Adrenal gland (tissue), 12 donors: ENCODE results near the gene SARS1. TPM values are rescaled to one million over a fixed set of nuclear protein-coding genes. Genes with fewer than 3 reads are reported as not detected.
A peak's percentile ranks its signal among the peaks of the same experiment; 100 is the strongest.

Source experiments
- DNase-seq, 7 donors: peaks; one replicate each; pipeline ENCODE4 v3.0.0-alpha.2; 2019 to 2020
- H3K27ac ChIP-seq, 5 donors: fragments of 200-600 bp; sonication (generic) in 4 of 5; 1 replicate in 3 of 5; 2 replicates in 2 of 5; pipeline versions ENCODE4 v1.5.1 to v1.8.0; 2016 to 2020; ENCODE audit warnings: mild to moderate bottlenecking in 1 of 5
- H3K27me3 ChIP-seq: fragments of 200-600 bp; 2 replicates; pipeline ENCODE4 v1.8.0; 2021
- H3K36me3 ChIP-seq, 2 donors: fragments of 200-600 bp; replicated peaks in 1 of 2; 1 replicate in 1 of 2; 2 replicates in 1 of 2; pipeline versions ENCODE4 v1.5.1 to v1.8.0; 2018 to 2022
- H3K4me1 ChIP-seq, 2 donors: fragments of 200-600 bp; replicated peaks in 1 of 2; 1 replicate in 1 of 2; 2 replicates in 1 of 2; pipeline versions ENCODE4 v1.5.1 to v1.8.0; 2018 to 2021
- H3K4me3 ChIP-seq, 4 donors: fragments of 200-600 bp; sonication (generic) in 3 of 4; one replicate each; pipeline ENCODE4 v1.5.1; 2016 to 2018
- H3K9me3 ChIP-seq, 3 donors: fragments of 200-600 bp; sonication (generic) in 1 of 3; replicated peaks in 1 of 3; 1 replicate in 2 of 3; 2 replicates in 1 of 3; pipeline versions ENCODE4 v1.5.1 to v1.8.0; 2016 to 2021
- CTCF ChIP-seq, 6 experiments: fragments of 450-650 bp in 4 of 6; fragments of 200-600 bp in 2 of 6; sonication (generic) in 1 of 6; IDR thresholded peaks; 1 replicate in 5 of 6; 2 replicates in 1 of 6; pipeline versions ENCODE4 v1.5.1 to v1.8.0; 2016 to 2021; ENCODE audit warnings: antibody characterized with exemption in 6 of 6, mild to moderate bottlenecking in 2 of 6, moderate library complexity in 1 of 6
- POLR2A ChIP-seq, 2 donors: fragments of 450-650 bp; IDR thresholded peaks; one replicate each; pipeline ENCODE4 v1.6.1; 2017; ENCODE audit warnings: antibody characterized with exemption in 2 of 2, mild to moderate bottlenecking in 2 of 2, moderate library complexity in 1 of 2
- WGBS, 4 donors: extraction: QIAGEN DNeasy Blood & Tissue Kit in 2 of 4; methylation state at CpG; one replicate each; pipeline versions ENCODE4 v1.1.5 to v1.1.7; 2013 to 2017; 5-methylcytosine and 5-hydroxymethylcytosine counted together
- intact Hi-C, 2 donors: fragments of 100-400 bp; cut with DNase I; formaldehyde crosslinking; loops; one replicate each; pipeline versions ENCODE4 v1.14.1 to v1.15.0; 2022 to 2023
- polyA plus RNA-seq, 3 donors: library from polyadenylated mRNA; stranded (reverse); fragments of 200-250 nt in 2 of 3; fragments of 350-450 nt in 1 of 3; fragmentation: Illumina TruSeq in 1 of 3; extraction: RNeasy Lipid Tissue Mini Kit (QIAGEN cat#74804) in 1 of 3; gene quantifications; one replicate each; pipeline ENCODE4 v1.2.3, GENCODE V29; 2013 to 2014
- total RNA-seq, 9 donors: library from RNA; depleted of rRNA in 4 of 9; stranded (reverse); fragments of >200 nt in 4 of 9; fragments of 120-200 nt in 1 of 9; fragmentation: NEBNext Ultra II Directional in 1 of 9; extraction: Animal tissue kit (Norgen Biotek cat#: 25700) in 1 of 9; gene quantifications; one replicate each; pipeline versions ENCODE4 v1.1.0 to v1.2.4, GENCODE V29; 2013 to 2023
- donor health status: healthy with polysubstance abuse.
- donor health status: Bipolar disorder and iron deficiency.
- donor health status: DM: yes; HTN: yes; CAD: no.
- donor health status: DM: no; HTN: no; CAD: no.
- donor health status: DM: no; HTN: no; CAD: no.
- donor health status: DM: yes; HTN: yes; CAD: no.

Gene SARS1
- total and polyA plus RNA-seq, 12 donors: 64.3 to 216 (median 152) TPM

- peak overlapping the region in 1 of 5 donors; percentile 44 for H3K27ac ChIP-seq
- H3K36me3 ChIP-seq: no peaks in the 10 kb centered on the region
- no peak overlapping the region for H3K4me3 ChIP-seq
- intact Hi-C loops: loop anchor here (5.0 to 10.0 kb wide), 2 partner anchors 122 to 260 kb away; partner anchors contain the start of genes GPR61 (in 2 of the 2) and SORT1 (in 1 of the 2)
- H3K27me3 ChIP-seq: no peaks in the 10 kb centered on the region
- H3K9me3 ChIP-seq: no peaks in the 10 kb centered on the region
- peaks cover 0 to 4% of the 10 kb centered on the region in 2 donors for H3K4me1 ChIP-seq
- no peak for TF ChIP-seq POLR2A (IDR thresholded peaks at IDR 0.05)
- no peak for TF ChIP-seq CTCF (IDR thresholded peaks at IDR 0.05)
- DNase-seq: peak in 3 of 7 donors; percentile 31 to 72 (median 32)
- WGBS, 4 donors: 63 to 74% (median 69%) methylated on average over 10 to 24 of the region's 24 CpGs
Measured at GRCh38 chr1:109274533-109275476, 61.1 kb downstream of the SARS1 start.

- Histone ChIP-seq H3K27ac (peak overlapping the region in 2 of 5 donors; percentile 29 to 44), H3K36me3 (no peaks in the 10 kb centered on the region), H3K4me1 (peaks cover 0 to 4% of the 10 kb centered on the region in 2 donors), H3K4me3 (no peak overlapping the region), H3K27me3 (no peaks in the 10 kb centered on the region), H3K9me3 (no peaks in the 10 kb centered on the region)
- intact Hi-C loops: loop anchor here (2.0 to 10.0 kb wide), 2 partner anchors 123 to 259 kb away; partner anchors contain the start of gene GPR61 (in 2 of the 2)
- TF ChIP-seq POLR2A (IDR thresholded peaks at IDR 0.05) (no peak), CTCF (IDR thresholded peaks at IDR 0.05) (no peak)
- peak in 1 of 7 donors; percentile 14 for DNase-seq
- WGBS, 4 donors: 61 to 76% (median 75%) methylated on average over 9 of the region's 9 CpGs
Measured at GRCh38 chr1:109275706-109276345, 62.1 kb downstream of the SARS1 start.

- Histone ChIP-seq H3K27me3 (no peaks in the 10 kb centered on the region), H3K27ac (no peak overlapping the region), H3K36me3 (no peaks in the 10 kb centered on the region), H3K4me3 (no peak overlapping the region), H3K9me3 (no peaks in the 10 kb centered on the region), H3K4me1 (peaks cover 0 to 14% of the 10 kb centered on the region in 2 donors)
- intact Hi-C loops: loop anchor here (2.0 to 10.0 kb wide), 2 partner anchors 121 to 257 kb away; partner anchors contain the start of gene GPR61 (in 2 of the 2)
- TF ChIP-seq CTCF (IDR thresholded peaks at IDR 0.05) (peak; percentile 87 to 96 (median 92)), POLR2A (IDR thresholded peaks at IDR 0.05) (no peak)
- WGBS, 4 donors: 64 to 69% (median 66%) methylated on average over 7 of the region's 7 CpGs
- peak; percentile 78 to 94 (median 84) for DNase-seq
Measured at GRCh38 chr1:109277434-109278204, 63.9 kb downstream of the SARS1 start.
